ENCODE results near the gene GRM5.
"Not testable (repeated sequence)": the region's sequence is repeated elsewhere in the genome, so short reads cannot be mapped to it uniquely, and the experiment has no call there.

The GRM5 gene

GRCh38 chr11:88474655-88475054 lies 591.1 kb downstream of the GRM5 start:
- no peaks in the 10 kb centered on the region for H3K79me1 ChIP-seq (ENCODE audit: low read depth, low read length)
- no peak overlapping the region for H3K23ac ChIP-seq (ENCODE audit: low read depth, low read length, poor library complexity)
- H2BK120ac ChIP-seq (ENCODE audit: low read depth, low read length): no peak overlapping the region
- no peak for DNase-seq (ENCODE audit: low spot score)
- no peak overlapping the region for H3K4ac ChIP-seq (ENCODE audit: low read length)
- 100% methylated on average over 1 to 2 of the region's 2 CpGs for WGBS, 2 donors (ENCODE audit: extremely low coverage in 2 of 2, insufficient read length in 2 of 2, insufficient replicate concordance in 1 of 2)
- H3K27ac ChIP-seq (replicated peaks; ENCODE audit: low read length): no peak overlapping the region
- no peak overlapping the region for H4K8ac ChIP-seq (ENCODE audit: low read depth, low read length)
- no peak overlapping the region for H3K14ac ChIP-seq (ENCODE audit: low read length)
- no peak overlapping the region for H2AK5ac ChIP-seq (ENCODE audit: low read depth, low read length)
- H2BK15ac ChIP-seq (ENCODE audit: low read length): no peak overlapping the region
- H3K27me3 ChIP-seq (ENCODE audit: control insufficient read depth in 3 of 3, insufficient read depth in 3 of 3, low read depth in 1 of 3, low read length in 3 of 3): no peaks in the 10 kb centered on the region
- H2BK12ac ChIP-seq (ENCODE audit: low read length): no peak overlapping the region
- H3K4me3 ChIP-seq (ENCODE audit: low read length in 2 of 2): no peak overlapping the region
- no peak overlapping the region for H3K18ac ChIP-seq (ENCODE audit: low read length)
- H4K91ac ChIP-seq (ENCODE audit: low read depth, low read length, poor library complexity): no peak overlapping the region
- H2AFZ ChIP-seq (ENCODE audit: low read length): no peak overlapping the region
- no peaks in the 10 kb centered on the region for H3K9me3 ChIP-seq (replicated peaks in 1 of 2; ENCODE audit: control insufficient read depth in 2 of 2, insufficient read depth in 1 of 2, low read depth in 1 of 2, low read length in 2 of 2)
- H3K4me1 ChIP-seq (ENCODE audit: control insufficient read depth in 2 of 2, insufficient read depth in 1 of 2, low read depth in 1 of 2, low read length in 2 of 2): peaks cover 0 to 1% of the 10 kb centered on the region in 2 donors
- H3K4me2 ChIP-seq (ENCODE audit: insufficient read depth, low read length, poor library complexity, severe bottlenecking): no peak overlapping the region
- H3K36me3 ChIP-seq (replicated peaks in 1 of 2; ENCODE audit: control insufficient read depth in 2 of 2, insufficient read depth in 2 of 2, low read length in 2 of 2): no peaks in the 10 kb centered on the region
- H2BK5ac ChIP-seq (ENCODE audit: low read length): no peak overlapping the region
- no peak overlapping the region for H3K9ac ChIP-seq (ENCODE audit: low read depth, low read length, poor library complexity)

GRCh38 chr11:88469561-88470225 lies 596.1 kb downstream of the GRM5 start:
- no peak overlapping the region for H4K91ac ChIP-seq (ENCODE audit: low read depth, low read length, poor library complexity)
- no CpG with 5 or more reads among the region's 6 CpGs for WGBS, 2 donors (ENCODE audit: extremely low coverage in 2 of 2, insufficient read length in 2 of 2, insufficient replicate concordance in 1 of 2)

DNA sequence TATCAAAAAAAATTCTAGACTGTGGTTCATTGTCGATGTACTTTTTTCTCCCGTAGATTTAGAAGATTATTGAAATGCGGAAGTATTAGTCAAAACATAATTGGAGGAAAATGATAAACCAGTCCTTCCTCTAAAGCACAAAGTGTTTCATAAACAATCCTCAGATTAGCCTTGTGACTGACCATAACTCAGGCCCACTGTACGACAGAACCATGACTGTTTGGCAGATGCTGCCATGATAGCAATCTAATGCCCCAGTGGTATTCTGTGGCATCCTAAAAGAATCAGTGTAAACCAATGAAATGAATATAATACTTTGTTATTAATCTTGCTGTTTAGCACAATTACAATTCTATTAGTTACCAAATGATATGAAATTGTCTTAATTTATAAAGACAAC lies 601.3 kb downstream of the GRM5 start:
- Histone ChIP-seq H2AFZ (ENCODE audit: low read length) (no peak overlapping the region), H2AK5ac (ENCODE audit: low read depth, low read length) (no peak overlapping the region), H2BK5ac (ENCODE audit: low read length) (no peak overlapping the region), H3K4me1 (ENCODE audit: control insufficient read depth in 2 of 2, insufficient read depth in 1 of 2, low read depth in 1 of 2, low read length in 2 of 2) (no peaks in the 10 kb centered on the region), H3K4ac (ENCODE audit: low read length) (no peak overlapping the region), H3K4me2 (ENCODE audit: insufficient read depth, low read length, poor library complexity, severe bottlenecking) (no peak overlapping the region), H3K4me3 (ENCODE audit: low read length in 2 of 2) (no peak overlapping the region), H2BK12ac (ENCODE audit: low read length) (no peak overlapping the region), H3K27ac (replicated peaks; ENCODE audit: low read length) (no peak overlapping the region), H4K91ac (ENCODE audit: low read depth, low read length, poor library complexity) (no peak overlapping the region), H3K18ac (ENCODE audit: low read length) (no peak overlapping the region), H3K36me3 (replicated peaks in 1 of 2; ENCODE audit: control insufficient read depth in 2 of 2, insufficient read depth in 2 of 2, low read length in 2 of 2) (no peaks in the 10 kb centered on the region), H3K9me3 (replicated peaks in 1 of 2; ENCODE audit: control insufficient read depth in 2 of 2, insufficient read depth in 1 of 2, low read depth in 1 of 2, low read length in 2 of 2) (peaks cover 0 to 2% of the 10 kb centered on the region in 2 donors), H2BK15ac (ENCODE audit: low read length) (no peak overlapping the region), H3K27me3 (ENCODE audit: control insufficient read depth in 3 of 3, insufficient read depth in 3 of 3, low read depth in 1 of 3, low read length in 3 of 3) (no peaks in the 10 kb centered on the region), H4K8ac (ENCODE audit: low read depth, low read length) (no peak overlapping the region), H3K23ac (ENCODE audit: low read depth, low read length, poor library complexity) (no peak overlapping the region), H3K79me1 (ENCODE audit: low read depth, low read length) (no peaks in the 10 kb centered on the region), H3K9ac (ENCODE audit: low read depth, low read length, poor library complexity) (no peak overlapping the region), H3K14ac (ENCODE audit: low read length) (no peak overlapping the region), H2BK120ac (ENCODE audit: low read depth, low read length) (no peak overlapping the region)
- whole genome bisulfite sequencing, 2 donors (ENCODE audit: extremely low coverage in 2 of 2, insufficient read length in 2 of 2, insufficient replicate concordance in 1 of 2): no CpG with 5 or more reads among the region's 4 CpGs
- DNase-seq (ENCODE audit: low spot score): no peak

More at GRCh38 chr11:88469561-88470225, 596.1 kb downstream of the GRM5 start:
- no peak overlapping the region for H3K4me2 ChIP-seq (ENCODE audit: insufficient read depth, low read length, poor library complexity, severe bottlenecking)
- H3K9me3 ChIP-seq (replicated peaks in 1 of 2; ENCODE audit: control insufficient read depth in 2 of 2, insufficient read depth in 1 of 2, low read depth in 1 of 2, low read length in 2 of 2): no peaks in the 10 kb centered on the region
- H3K4me3 ChIP-seq (ENCODE audit: low read length in 2 of 2): no peak overlapping the region
- H3K9ac ChIP-seq (ENCODE audit: low read depth, low read length, poor library complexity): no peak overlapping the region
- H2BK15ac ChIP-seq (ENCODE audit: low read length): no peak overlapping the region
- DNase-seq (ENCODE audit: low spot score): no peak
- no peak overlapping the region for H3K18ac ChIP-seq (ENCODE audit: low read length)
- no peak overlapping the region for H3K4ac ChIP-seq (ENCODE audit: low read length)
- no peak overlapping the region for H4K8ac ChIP-seq (ENCODE audit: low read depth, low read length)
- H2BK12ac ChIP-seq (ENCODE audit: low read length): no peak overlapping the region
- H3K79me1 ChIP-seq (ENCODE audit: low read depth, low read length): no peaks in the 10 kb centered on the region
- no peaks in the 10 kb centered on the region for H3K27me3 ChIP-seq (ENCODE audit: control insufficient read depth in 3 of 3, insufficient read depth in 3 of 3, low read depth in 1 of 3, low read length in 3 of 3)
- H2AFZ ChIP-seq (ENCODE audit: low read length): no peak overlapping the region
- H3K14ac ChIP-seq (ENCODE audit: low read length): no peak overlapping the region
- H2BK120ac ChIP-seq (ENCODE audit: low read depth, low read length): no peak overlapping the region
- no peaks in the 10 kb centered on the region for H3K36me3 ChIP-seq (replicated peaks in 1 of 2; ENCODE audit: control insufficient read depth in 2 of 2, insufficient read depth in 2 of 2, low read length in 2 of 2)
- H2AK5ac ChIP-seq (ENCODE audit: low read depth, low read length): no peak overlapping the region
- peaks cover 0 to 1% of the 10 kb centered on the region in 2 donors for H3K4me1 ChIP-seq (ENCODE audit: control insufficient read depth in 2 of 2, insufficient read depth in 1 of 2, low read depth in 1 of 2, low read length in 2 of 2)
- H3K27ac ChIP-seq (replicated peaks; ENCODE audit: low read length): no peak overlapping the region
- no peak overlapping the region for H3K23ac ChIP-seq (ENCODE audit: low read depth, low read length, poor library complexity)
- no peak overlapping the region for H2BK5ac ChIP-seq (ENCODE audit: low read length)

DNA sequence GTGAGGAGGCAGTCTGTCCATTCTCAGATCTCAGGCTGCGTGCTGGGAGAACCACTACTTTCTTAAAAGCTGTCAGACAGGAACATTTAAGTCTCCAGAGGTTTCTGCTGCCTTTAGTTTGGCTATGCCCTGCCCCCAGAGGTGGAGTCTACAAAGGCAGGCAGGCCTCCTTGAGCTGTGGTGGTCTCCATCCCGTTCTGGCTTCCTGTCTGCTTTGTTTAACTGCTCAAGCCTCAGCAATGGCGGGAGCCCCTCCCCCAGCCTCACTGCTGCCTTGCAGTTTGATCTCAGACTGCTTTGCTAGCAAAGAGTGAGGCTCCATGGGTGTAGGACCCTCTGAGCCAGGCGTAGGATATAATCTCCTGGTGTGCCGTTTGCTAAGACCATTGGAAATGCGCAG lies 602.5 kb downstream of the GRM5 start:
- no CpG with 5 or more reads among the region's 6 CpGs for WGBS, 2 donors (ENCODE audit: extremely low coverage in 2 of 2, insufficient read length in 2 of 2, insufficient replicate concordance in 1 of 2)

More for the DNA sequence above, 602.5 kb downstream of the GRM5 start:
- H3K23ac ChIP-seq (ENCODE audit: low read depth, low read length, poor library complexity); H3K27ac ChIP-seq (replicated peaks; ENCODE audit: low read length); H4K91ac ChIP-seq (ENCODE audit: low read depth, low read length, poor library complexity); H2BK12ac ChIP-seq (ENCODE audit: low read length); H3K9ac ChIP-seq (ENCODE audit: low read depth, low read length, poor library complexity); H3K14ac ChIP-seq (ENCODE audit: low read length); H3K79me1 ChIP-seq (ENCODE audit: low read depth, low read length); H2BK5ac ChIP-seq (ENCODE audit: low read length); H3K18ac ChIP-seq (ENCODE audit: low read length); H3K4me3 ChIP-seq (ENCODE audit: low read length in 2 of 2); H3K4ac ChIP-seq (ENCODE audit: low read length); H3K36me3 ChIP-seq (replicated peaks in 1 of 2; ENCODE audit: control insufficient read depth in 2 of 2, insufficient read depth in 2 of 2, low read length in 2 of 2); H3K27me3 ChIP-seq (ENCODE audit: control insufficient read depth in 3 of 3, insufficient read depth in 3 of 3, low read depth in 1 of 3, low read length in 3 of 3); H2AK5ac ChIP-seq (ENCODE audit: low read depth, low read length); H4K8ac ChIP-seq (ENCODE audit: low read depth, low read length); H3K4me1 ChIP-seq (ENCODE audit: control insufficient read depth in 2 of 2, insufficient read depth in 1 of 2, low read depth in 1 of 2, low read length in 2 of 2); H3K4me2 ChIP-seq (ENCODE audit: insufficient read depth, low read length, poor library complexity, severe bottlenecking); H2BK120ac ChIP-seq (ENCODE audit: low read depth, low read length); DNase-seq (ENCODE audit: low spot score); H3K9me3 ChIP-seq (replicated peaks in 1 of 2; ENCODE audit: control insufficient read depth in 2 of 2, insufficient read depth in 1 of 2, low read depth in 1 of 2, low read length in 2 of 2); H2BK15ac ChIP-seq (ENCODE audit: low read length): not testable (repeated sequence)
- H2AFZ ChIP-seq (ENCODE audit: low read length): peak overlapping the region; percentile 53

All from neuronal stem cell (in vitro differentiated cells).